AG10803 (cell line): ENCODE data around the gene CAMKMT.
A peak's percentile ranks its signal among the peaks of the same experiment; 100 is the strongest.

Source experiments
- DNase-seq: peaks from one replicate; pipeline ENCODE4 v3.0.0; 2010; ENCODE audit warnings: low read depth
- H3K4me3 ChIP-seq: 2 replicates; pipeline ENCODE4 v1.5.1; 2011; ENCODE audit warnings: mild to moderate bottlenecking, low read length, control low read depth
- TF ChIP-seq, protein P1 (sequence below): conservative IDR thresholded peaks from 2 replicates; pipeline ENCODE4 v1.5.1; 2011; ENCODE audit warnings: mild to moderate bottlenecking, low read length, control low read depth, inconsistent platforms

Gene CAMKMT

DNA sequence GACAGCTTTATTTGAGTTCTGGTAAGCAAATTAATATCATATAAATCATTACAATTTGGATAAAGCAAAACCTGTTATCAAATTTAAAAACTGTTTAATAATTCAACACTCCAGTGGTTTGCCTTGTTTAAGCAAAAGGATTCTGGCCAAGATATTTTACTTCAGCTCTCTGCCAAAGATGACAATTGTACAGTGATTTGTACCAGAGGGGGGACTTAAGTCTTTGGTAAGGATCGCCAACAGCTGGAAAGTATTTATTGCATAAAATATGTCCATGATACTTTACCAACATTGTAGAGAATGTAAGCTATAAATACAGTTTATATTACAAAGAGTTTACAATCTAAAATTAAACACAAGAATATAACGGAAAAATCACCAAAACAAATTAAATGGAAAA, 14.2 kb upstream of the CAMKMT start:
- TF ChIP-seq, protein P1, sequence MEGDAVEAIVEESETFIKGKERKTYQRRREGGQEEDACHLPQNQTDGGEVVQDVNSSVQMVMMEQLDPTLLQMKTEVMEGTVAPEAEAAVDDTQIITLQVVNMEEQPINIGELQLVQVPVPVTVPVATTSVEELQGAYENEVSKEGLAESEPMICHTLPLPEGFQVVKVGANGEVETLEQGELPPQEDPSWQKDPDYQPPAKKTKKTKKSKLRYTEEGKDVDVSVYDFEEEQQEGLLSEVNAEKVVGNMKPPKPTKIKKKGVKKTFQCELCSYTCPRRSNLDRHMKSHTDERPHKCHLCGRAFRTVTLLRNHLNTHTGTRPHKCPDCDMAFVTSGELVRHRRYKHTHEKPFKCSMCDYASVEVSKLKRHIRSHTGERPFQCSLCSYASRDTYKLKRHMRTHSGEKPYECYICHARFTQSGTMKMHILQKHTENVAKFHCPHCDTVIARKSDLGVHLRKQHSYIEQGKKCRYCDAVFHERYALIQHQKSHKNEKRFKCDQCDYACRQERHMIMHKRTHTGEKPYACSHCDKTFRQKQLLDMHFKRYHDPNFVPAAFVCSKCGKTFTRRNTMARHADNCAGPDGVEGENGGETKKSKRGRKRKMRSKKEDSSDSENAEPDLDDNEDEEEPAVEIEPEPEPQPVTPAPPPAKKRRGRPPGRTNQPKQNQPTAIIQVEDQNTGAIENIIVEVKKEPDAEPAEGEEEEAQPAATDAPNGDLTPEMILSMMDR = no peak
- DNase-seq = peak; percentile 12
- H3K4me3 ChIP-seq = no peak overlapping the region

- no peak overlapping the region for H3K4me3 ChIP-seq
- DNase-seq = peak; percentile 59
- TF ChIP-seq, protein P1 = no peak
Observed at GRCh38 chr2:44348400-44348799, 13.3 kb upstream of the CAMKMT start.

GRCh38 chr2:44349506-44349905, 12.2 kb upstream of the CAMKMT start:
- no peak for DNase-seq
- TF ChIP-seq, protein P1 = no peak
- H3K4me3 ChIP-seq = no peak overlapping the region

- TF ChIP-seq, protein P1 = no peak
- no peak overlapping the region for H3K4me3 ChIP-seq
- DNase-seq = peak; percentile 33
Observed at GRCh38 chr2:44351088-44351487, 10.7 kb upstream of the CAMKMT start.

DNA sequence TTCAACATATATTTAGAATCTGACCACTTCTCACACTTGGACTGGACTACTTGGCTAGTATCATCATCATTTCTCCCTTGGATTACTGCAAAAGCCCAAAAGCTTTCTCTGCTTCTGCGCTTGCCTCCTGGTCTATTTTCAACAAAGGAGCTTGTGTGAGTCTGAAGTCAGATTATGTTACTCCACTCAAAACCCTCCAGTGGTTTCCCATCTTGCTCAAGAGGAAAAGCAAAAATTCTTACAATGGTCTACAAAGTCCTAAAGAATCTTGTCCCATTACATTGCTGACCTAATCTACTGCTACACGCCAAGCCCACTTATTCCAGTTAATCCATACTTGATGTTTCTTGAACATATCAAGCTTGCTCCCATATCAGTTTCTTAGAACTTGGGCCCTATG, 10.1 kb upstream of the CAMKMT start:
- H3K4me3 ChIP-seq = no peak overlapping the region
- TF ChIP-seq, protein P1 = no peak
- peak; percentile 21 for DNase-seq

DNA sequence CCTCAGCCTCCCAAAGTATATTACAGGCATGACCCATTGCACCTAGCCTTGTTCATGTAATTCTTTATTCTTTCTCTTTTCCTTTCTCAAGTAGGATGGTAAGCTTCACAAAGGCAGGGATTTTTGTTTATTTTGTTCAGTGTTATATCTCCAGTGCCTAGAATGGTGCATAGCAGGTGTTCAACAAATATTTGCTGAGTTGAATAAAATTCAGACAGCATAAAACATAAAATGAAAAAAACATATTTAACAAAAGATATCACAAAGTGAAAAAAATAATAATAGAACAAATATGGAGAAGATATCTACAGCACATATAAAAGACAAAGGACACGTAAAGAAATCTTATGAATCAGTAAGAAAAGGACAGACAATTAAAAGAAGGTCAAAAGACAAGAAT, 9.2 kb upstream of the CAMKMT start:
- H3K4me3 ChIP-seq = no peak overlapping the region
- no peak for DNase-seq
- TF ChIP-seq, protein P1 = no peak

- no peak for DNase-seq
- TF ChIP-seq, protein P1 = no peak
- no peak overlapping the region for H3K4me3 ChIP-seq
Observed at GRCh38 chr2:44354761-44355160, 7.0 kb upstream of the CAMKMT start.
